Panc1 (cell line): ENCODE data around the gene IDI2. TPM values are rescaled to one million over a fixed set of nuclear protein-coding genes. Genes with fewer than 3 reads are reported as not detected.

ENCODE experiments used
- ATAC-seq: fragments of 200-7000 bp; cut with Tn5 transposase; 2 replicates; pipeline ENCODE4 v1.9.1; 2020; ENCODE audit warnings: mild to moderate bottlenecking, moderate library complexity
- BruUV-seq: library from RNA; stranded (reverse); fragments of 400-500 nt; replicated peaks from 2 replicates; lab custom pipeline; 2021; lab: Mats Ljungman, UMichigan
- CTCF ChIA-PET: fragments of 300-600 bp; sonication (Branson Sonifier 250); formaldehyde crosslinking; loops from one replicate; lab custom pipeline; 2022; ENCODE audit warnings: antibody characterized with exemption; lab: Charles Lee
- POLR2A ChIA-PET: fragments of 300-600 bp; sonication (Branson Sonifier 250); formaldehyde crosslinking; loops from one replicate; lab custom pipeline; 2022; ENCODE audit warnings: antibody characterized with exemption; lab: Charles Lee
- DNase-seq: peaks from one replicate; pipeline ENCODE4 v3.0.0-alpha.2; 2010; ENCODE audit warnings: low read depth, low spot score
- H3K27ac ChIP-seq: 2 replicates; pipeline ENCODE4 v1.5.1; 2011; ENCODE audit warnings: mild to moderate bottlenecking, low read length, inconsistent platforms
- H3K27me3 ChIP-seq: fragments of 200-500 bp; sonication (Bioruptor generic); 2 replicates; pipeline ENCODE4 v1.6.0; 2014; ENCODE audit warnings: low read length, inconsistent platforms; ENCODE audit not compliant: control insufficient read depth, insufficient read depth
- H3K36me3 ChIP-seq: fragments of 200-500 bp; sonication (Bioruptor generic); 2 replicates; pipeline ENCODE4 v1.5.1; 2014; ENCODE audit warnings: inconsistent platforms, mild to moderate bottlenecking, low read length, moderate library complexity; ENCODE audit not compliant: control insufficient read depth, insufficient read depth
- H3K4me1 ChIP-seq: 2 replicates; pipeline ENCODE4 v1.5.1; 2011; ENCODE audit warnings: inconsistent platforms, mild to moderate bottlenecking, low read length, moderate library complexity; ENCODE audit not compliant: control insufficient read depth, insufficient read depth
- H3K4me3 ChIP-seq, 2 experiments: 2 replicates each; pipeline ENCODE4 v1.5.1; 2011 to 2012; ENCODE audit warnings: low read depth in 2 of 2, low read length in 2 of 2, mild to moderate bottlenecking in 2 of 2, inconsistent platforms in 1 of 2, moderate library complexity in 1 of 2
- H3K9me3 ChIP-seq: fragments of 200-500 bp; sonication (Bioruptor generic); 2 replicates; pipeline ENCODE4 v1.5.1; 2014; ENCODE audit warnings: low read depth, mild to moderate bottlenecking, inconsistent platforms, low read length, moderate library complexity; ENCODE audit not compliant: control insufficient read depth, insufficient read depth
- POLR2AphosphoS5 ChIP-seq: IDR thresholded peaks from 2 replicates; pipeline ENCODE4 v1.6.1; 2012; ENCODE audit warnings: mild to moderate bottlenecking, low read depth, low read length, moderate library complexity
- REST ChIP-seq, 2 experiments: IDR thresholded peaks; 2 replicates each; pipeline ENCODE4 v1.6.1; 2011 to 2012; ENCODE audit warnings: low read depth in 2 of 2, control low read depth in 1 of 2, low read length in 1 of 2, mild to moderate bottlenecking in 1 of 2, moderate library complexity in 1 of 2; ENCODE audit not compliant: insufficient read depth in 1 of 2
- SIN3A ChIP-seq: IDR thresholded peaks from 2 replicates; pipeline ENCODE4 v1.6.1; 2012; ENCODE audit warnings: low read depth, mild to moderate bottlenecking, low read length, moderate library complexity, borderline replicate concordance; ENCODE audit not compliant: insufficient read depth
- TCF7L2 ChIP-seq: IDR thresholded peaks from 2 replicates; pipeline ENCODE4 v1.6.1; 2011; ENCODE audit warnings: mild to moderate bottlenecking, low read depth, low read length, inconsistent platforms
- in situ Hi-C: cut with HindIII; loops from 2 replicates; pipeline ENCODE4 v1.10.0; 2016; ENCODE audit warnings: low sequenced_read_pairs, low pct_unique_long_range_greater_than_20kb
- intact Hi-C: fragments of 100-400 bp; cut with micrococcal nuclease; formaldehyde crosslinking; loops from one replicate; pipeline ENCODE4 v1.10.0; 2022; ENCODE audit not compliant: unreplicated experiment
- total RNA-seq: library from RNA; stranded (reverse); gene quantifications from one replicate; pipeline ENCODE4 v1.2.1, GENCODE V29; 2021; ENCODE audit not compliant: unreplicated experiment
- TF ChIP-seq, protein P1 (sequence below): fragments of 450-650 bp; IDR thresholded peaks from 2 replicates; pipeline ENCODE4 v1.5.1; 2017; ENCODE audit warnings: mild to moderate bottlenecking

IDI2 gene
- total RNA-seq, 1 experiment from 2014 or later: not detected

DNA sequence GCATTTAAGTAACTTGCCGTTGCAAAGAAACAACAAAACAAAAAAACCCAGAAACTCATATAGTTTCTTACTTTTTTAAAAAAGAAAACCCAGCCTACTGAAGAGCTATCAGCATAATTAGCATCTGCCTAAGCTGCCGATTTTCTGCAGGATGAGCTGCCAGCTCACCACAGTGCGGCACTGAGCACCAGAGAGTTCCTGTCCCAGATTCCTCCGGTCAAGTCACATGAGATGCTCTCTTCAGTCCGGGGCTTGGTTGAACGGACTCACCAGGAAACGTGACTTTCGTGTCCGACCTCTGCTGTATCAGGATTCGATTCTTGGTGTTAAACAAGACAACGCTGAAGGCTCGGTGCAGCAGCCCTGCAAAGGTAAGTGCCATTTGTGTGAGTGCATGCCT is 3.2 kb downstream of the IDI2 start:
- ChIA-PET POLR2A (interaction anchor here (0.7 kb wide), 1 partner anchor 152 kb away, joined by 4 read pairs; no protein-coding TSS in a partner anchor), CTCF (no interaction called here)
- no TSS peak for BruUV-seq
- no peak for DNase-seq
- no peak for ATAC-seq
- in situ Hi-C loops: no loop called here
- intact Hi-C loops: no loop called here
- H3K9me3 ChIP-seq: no peaks in the 10 kb centered on the region
- H3K36me3 ChIP-seq: peaks cover 7% of the 10 kb centered on the region
- no peaks in the 10 kb centered on the region for H3K27me3 ChIP-seq
- TF ChIP-seq REST (IDR thresholded peaks at IDR 0.05; ENCODE audit: insufficient read depth in 1 of 2, low read depth in 2 of 2, low read length in 1 of 2) (no peak), TCF7L2 (no peak), POLR2AphosphoS5 (no peak), SIN3A (no peak)
- TF ChIP-seq, protein P1, sequence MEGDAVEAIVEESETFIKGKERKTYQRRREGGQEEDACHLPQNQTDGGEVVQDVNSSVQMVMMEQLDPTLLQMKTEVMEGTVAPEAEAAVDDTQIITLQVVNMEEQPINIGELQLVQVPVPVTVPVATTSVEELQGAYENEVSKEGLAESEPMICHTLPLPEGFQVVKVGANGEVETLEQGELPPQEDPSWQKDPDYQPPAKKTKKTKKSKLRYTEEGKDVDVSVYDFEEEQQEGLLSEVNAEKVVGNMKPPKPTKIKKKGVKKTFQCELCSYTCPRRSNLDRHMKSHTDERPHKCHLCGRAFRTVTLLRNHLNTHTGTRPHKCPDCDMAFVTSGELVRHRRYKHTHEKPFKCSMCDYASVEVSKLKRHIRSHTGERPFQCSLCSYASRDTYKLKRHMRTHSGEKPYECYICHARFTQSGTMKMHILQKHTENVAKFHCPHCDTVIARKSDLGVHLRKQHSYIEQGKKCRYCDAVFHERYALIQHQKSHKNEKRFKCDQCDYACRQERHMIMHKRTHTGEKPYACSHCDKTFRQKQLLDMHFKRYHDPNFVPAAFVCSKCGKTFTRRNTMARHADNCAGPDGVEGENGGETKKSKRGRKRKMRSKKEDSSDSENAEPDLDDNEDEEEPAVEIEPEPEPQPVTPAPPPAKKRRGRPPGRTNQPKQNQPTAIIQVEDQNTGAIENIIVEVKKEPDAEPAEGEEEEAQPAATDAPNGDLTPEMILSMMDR: no peak
- no peak overlapping the region for H3K4me3 ChIP-seq
- H3K4me1 ChIP-seq: no peaks in the 10 kb centered on the region
- no peak overlapping the region for H3K27ac ChIP-seq

DNA sequence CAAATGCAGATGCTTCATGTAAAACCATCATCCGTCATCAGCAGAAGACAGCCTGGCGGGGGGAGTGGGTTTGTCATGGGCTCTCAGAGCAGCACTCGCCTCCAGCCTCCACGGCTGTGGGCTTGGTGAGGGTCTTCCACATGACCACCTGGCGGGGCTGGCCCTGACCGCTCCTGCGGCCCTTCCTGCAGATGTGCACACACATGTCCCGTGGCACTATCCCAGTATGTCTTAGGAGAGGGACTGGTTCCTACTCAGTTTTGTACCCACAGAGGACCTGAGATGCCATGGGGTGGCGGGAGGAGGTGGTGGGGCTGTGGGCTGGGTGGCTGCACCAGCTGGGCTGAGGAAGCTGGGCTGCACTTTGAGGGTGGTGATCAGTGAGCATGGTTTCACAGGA is 4.7 kb downstream of the IDI2 start:
- CTCF ChIA-PET: no interaction called here
- in situ Hi-C loops: no loop called here

More for the DNA sequence above, 4.7 kb downstream of the IDI2 start:
- POLR2A ChIA-PET: no interaction called here
- intact Hi-C loops: no loop called here
- TF ChIP-seq, protein P1: no peak
- TF ChIP-seq POLR2AphosphoS5: no peak
- no peak for TF ChIP-seq SIN3A
- no peak for TF ChIP-seq TCF7L2
- TF ChIP-seq REST (IDR thresholded peaks at IDR 0.05; ENCODE audit: insufficient read depth in 1 of 2, low read depth in 2 of 2, low read length in 1 of 2): no peak
- DNase-seq (no peak), ATAC-seq (peak; percentile 39; the same call in 1 of the 2 replicates)
- no peak overlapping the region for H3K27ac ChIP-seq
- no peaks in the 10 kb centered on the region for H3K4me1 ChIP-seq
- no TSS peak for BruUV-seq
- no peaks in the 10 kb centered on the region for H3K27me3 ChIP-seq
- H3K9me3 ChIP-seq: no peaks in the 10 kb centered on the region
- peaks cover 14% of the 10 kb centered on the region for H3K36me3 ChIP-seq
- no peak overlapping the region for H3K4me3 ChIP-seq
